ENCODE measurements around the gene CEMP1.

CEMP1 gene

DNA sequence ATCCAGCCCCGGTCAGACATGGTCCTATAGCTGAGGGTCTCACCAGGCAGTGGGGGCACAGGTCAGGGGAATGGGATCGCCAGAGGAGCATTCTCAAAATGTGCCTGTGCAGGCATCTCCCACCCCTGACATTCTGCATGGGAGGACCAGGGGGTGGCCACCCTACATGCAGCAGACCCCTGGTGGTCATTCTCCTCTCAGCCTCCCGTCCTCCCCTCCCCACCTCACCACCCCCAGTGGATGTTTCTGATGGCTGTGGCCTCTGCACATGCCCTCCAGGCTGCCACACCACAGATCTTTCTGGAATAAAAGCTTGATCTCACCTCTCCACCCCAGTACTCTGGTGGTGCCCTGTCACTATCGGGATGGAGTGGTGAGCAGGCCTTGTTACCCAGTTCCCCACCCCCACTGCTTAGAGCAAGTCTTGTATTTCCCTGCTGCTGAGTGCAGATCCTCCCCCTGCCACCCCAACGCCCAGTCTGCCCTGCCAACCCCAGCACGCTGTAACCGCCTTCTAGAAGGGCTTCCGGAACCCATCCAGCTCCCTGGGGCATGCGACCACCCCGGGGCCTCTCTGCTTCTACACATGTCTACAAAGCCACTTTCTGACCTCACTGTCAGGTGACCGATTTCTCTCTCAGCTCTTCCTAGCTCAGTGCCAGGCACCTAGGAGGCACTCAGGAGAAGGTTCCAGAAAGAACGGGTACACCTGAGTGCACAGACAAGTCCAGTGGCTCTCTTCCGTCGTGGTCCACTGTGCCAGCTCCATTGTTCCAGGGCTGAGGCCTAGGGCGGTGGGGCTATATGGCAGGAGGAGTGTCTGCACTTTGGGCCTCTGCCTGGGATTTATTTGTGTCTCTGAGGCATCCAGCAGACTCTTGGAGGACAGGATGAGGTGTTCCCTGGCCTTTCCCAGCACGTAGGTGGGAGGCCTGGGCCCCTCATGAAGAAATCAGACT lies 47.0 kb downstream of the CEMP1 start:
- no peak for DNase-seq

DNA sequence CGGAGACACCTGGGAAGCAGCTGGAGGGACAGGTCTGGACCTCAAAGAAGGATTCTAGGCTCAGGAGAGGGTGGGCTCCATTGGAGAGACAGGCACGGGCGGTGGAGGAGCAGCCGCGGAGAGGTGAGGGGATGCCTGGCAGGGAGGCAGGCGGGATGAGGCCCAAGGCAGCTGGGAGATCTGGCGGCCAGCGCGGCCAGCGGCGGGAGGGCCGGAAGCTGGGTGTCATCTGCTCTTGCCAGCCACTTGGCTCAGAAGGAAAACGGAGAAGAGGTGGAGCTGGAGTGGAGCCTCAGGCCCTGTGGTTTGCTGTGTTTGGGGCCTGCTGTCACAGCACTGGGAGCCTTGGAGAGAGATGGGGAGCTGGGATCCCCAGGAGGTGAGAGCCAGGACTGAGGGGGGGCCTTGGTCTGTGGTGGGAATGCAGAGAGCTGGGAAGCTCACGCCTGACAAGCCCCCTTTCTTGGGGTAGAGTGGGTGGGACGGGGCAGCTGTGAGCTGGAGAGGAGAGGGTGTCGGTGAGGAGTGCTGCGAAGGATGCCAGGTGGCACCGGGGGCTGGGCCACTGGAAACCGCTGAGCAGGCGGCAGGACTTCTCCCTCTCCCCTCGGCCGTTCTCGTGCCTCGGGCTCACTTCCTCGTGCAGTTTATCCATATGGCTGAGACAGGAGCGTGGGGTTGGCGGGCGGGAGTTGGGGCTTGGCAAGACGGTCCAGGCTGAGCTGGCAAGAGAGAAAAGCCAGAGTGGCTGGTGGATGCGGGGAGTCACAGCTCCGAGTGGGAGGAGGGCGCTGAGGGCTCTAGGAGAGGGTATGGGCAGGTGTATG lies 48.3 kb downstream of the CEMP1 start:
- peak; percentile 80 for DNase-seq

DNA sequence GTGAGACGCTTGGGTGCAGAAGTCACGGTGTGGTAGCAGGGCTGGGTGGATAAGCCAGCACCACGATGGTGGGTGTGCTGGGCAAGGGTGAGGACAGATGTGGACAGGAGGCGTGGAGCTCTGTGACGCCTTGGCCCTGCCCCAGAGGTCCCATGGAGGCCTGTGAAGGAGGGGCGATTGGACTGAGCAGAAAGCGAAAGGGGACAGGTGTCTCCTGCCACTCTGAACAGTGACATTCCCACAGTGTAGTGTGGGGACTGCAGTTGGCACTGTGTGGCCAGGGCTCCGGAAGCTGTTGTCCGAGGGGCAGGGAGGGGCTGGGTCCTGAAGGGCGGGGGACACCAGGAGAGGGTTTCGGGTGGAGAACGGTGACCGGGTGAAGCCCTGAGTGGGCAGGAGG lies 49.0 kb downstream of the CEMP1 start:
- DNase-seq = no peak

DNA sequence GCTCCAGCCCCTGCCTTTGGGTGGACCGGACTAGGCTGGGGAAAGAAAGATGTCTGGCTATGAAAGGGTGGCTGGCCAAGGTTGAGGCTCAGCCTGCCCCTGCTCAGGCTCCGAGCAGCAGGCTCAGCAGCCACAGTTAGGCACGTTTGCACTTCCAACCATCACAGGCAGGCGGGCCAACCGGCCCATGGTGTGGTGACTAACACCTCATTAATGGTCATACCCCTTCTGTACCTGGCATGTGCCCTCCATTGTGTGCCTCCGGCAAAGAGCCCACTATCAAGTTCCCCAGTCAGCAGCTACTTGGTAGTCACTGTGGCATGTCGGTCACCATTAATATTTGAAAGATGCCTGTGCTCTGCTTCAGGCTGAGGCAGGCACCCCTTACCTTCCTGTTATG lies 49.5 kb downstream of the CEMP1 start:
- no peak for DNase-seq

DNA sequence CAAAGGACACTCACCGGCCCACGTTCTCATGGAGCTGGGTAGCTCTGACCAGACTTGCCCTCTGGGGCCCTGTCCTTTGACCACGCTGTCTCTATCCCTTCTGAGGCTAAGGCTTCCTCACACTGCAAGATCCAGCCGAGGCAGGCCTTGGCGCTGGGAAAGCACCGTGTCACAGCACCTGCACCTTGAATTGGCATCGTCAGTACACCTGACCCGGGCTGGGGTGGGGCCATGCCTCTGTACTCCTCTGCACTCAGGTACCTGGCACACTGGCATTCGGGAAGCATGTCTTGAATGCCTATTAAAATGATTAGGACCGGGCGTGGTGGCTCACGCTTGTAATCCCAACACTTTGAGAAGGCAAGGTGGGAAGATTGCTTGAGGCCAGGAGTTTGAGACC lies 50.3 kb downstream of the CEMP1 start:
- DNase-seq = no peak

All from DMS 273 treated with DMSO at 0.1 percent for 48 hours (cell line).